ENCODE data around the gene PFAS. TPM values are rescaled to one million over a fixed set of nuclear protein-coding genes. Genes with fewer than 3 reads are reported as not detected.
A peak's percentile ranks its signal among the peaks of the same experiment; 100 is the strongest.

Gene PFAS, protein sequence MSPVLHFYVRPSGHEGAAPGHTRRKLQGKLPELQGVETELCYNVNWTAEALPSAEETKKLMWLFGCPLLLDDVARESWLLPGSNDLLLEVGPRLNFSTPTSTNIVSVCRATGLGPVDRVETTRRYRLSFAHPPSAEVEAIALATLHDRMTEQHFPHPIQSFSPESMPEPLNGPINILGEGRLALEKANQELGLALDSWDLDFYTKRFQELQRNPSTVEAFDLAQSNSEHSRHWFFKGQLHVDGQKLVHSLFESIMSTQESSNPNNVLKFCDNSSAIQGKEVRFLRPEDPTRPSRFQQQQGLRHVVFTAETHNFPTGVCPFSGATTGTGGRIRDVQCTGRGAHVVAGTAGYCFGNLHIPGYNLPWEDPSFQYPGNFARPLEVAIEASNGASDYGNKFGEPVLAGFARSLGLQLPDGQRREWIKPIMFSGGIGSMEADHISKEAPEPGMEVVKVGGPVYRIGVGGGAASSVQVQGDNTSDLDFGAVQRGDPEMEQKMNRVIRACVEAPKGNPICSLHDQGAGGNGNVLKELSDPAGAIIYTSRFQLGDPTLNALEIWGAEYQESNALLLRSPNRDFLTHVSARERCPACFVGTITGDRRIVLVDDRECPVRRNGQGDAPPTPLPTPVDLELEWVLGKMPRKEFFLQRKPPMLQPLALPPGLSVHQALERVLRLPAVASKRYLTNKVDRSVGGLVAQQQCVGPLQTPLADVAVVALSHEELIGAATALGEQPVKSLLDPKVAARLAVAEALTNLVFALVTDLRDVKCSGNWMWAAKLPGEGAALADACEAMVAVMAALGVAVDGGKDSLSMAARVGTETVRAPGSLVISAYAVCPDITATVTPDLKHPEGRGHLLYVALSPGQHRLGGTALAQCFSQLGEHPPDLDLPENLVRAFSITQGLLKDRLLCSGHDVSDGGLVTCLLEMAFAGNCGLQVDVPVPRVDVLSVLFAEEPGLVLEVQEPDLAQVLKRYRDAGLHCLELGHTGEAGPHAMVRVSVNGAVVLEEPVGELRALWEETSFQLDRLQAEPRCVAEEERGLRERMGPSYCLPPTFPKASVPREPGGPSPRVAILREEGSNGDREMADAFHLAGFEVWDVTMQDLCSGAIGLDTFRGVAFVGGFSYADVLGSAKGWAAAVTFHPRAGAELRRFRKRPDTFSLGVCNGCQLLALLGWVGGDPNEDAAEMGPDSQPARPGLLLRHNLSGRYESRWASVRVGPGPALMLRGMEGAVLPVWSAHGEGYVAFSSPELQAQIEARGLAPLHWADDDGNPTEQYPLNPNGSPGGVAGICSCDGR (N-terminal part only)
- 10 to 100 TPM; 14.0 to 70.3 (median 30.8) TPM for total RNA-seq
- 10 to 100 TPM; 12.6 to 22.8 (median 14.1) TPM for polyA plus RNA-seq
- long read RNA-seq, donor 1, full-length matches to known transcripts = 3 of 3 reads
- long read RNA-seq, donor 1, partial matches to known transcripts = 0 of 3 reads
- long read RNA-seq, donor 1, other reads (novel, unspliced or antisense) = 0 of 3 reads
- long read RNA-seq, donor 2 = 0 reads

GRCh38 chr17:8248751-8249607, at the start of gene PFAS:
TSS of gene PFAS (plus strand) at chr17:8249289. CDS start at chr17:8253938, 4,649 bp downstream.
- TF ChIP-seq CTCF (IDR thresholded peaks at IDR 0.05 in 8 of 11, conservative IDR thresholded peaks at IDR 0.05 in 3 of 11) (peak in 3 of 11 experiments; percentile 3 to 36 (median 12)), POLR2AphosphoS5 (IDR thresholded peaks at IDR 0.05) (peak; percentile 90 to 95 (median 92)), POLR2A (IDR thresholded peaks at IDR 0.05) (peak in 2 of 3 donors; percentile 20 to 51)
- peak within 1 kb of the TSS; percentile 99 to 100 (median 99) for H3K27ac ChIP-seq
- intact Hi-C loops (cut with DNase I; ENCODE audit: low total_unique reads) = no loop called here

GRCh38 chr17:8204761-8205555, 44.1 kb upstream of the PFAS start:
- 87 to 92% (median 89%) methylated on average over 19 of the region's 19 CpGs for WGBS, 5 donors
- Histone ChIP-seq H3K27ac (no peak overlapping the region), H3K4me1 (peaks cover 1 to 27% (median 8%) of the 10 kb centered on the region in 6 donors), H3K9me3 (no peaks in the 10 kb centered on the region), H3K36me3 (peaks cover 0 to 39% (median 0%) of the 10 kb centered on the region in 6 donors), H3K4me3 (no peak overlapping the region), H3K27me3 (replicated peaks in 1 of 7) (no peaks in the 10 kb centered on the region)
- DNase-seq = no peak
- no peak for TF ChIP-seq CTCF (IDR thresholded peaks at IDR 0.05 in 8 of 11, conservative IDR thresholded peaks at IDR 0.05 in 3 of 11)
- no peak for TF ChIP-seq POLR2AphosphoS5 (IDR thresholded peaks at IDR 0.05)
- TF ChIP-seq POLR2A (IDR thresholded peaks at IDR 0.05) = no peak
- intact Hi-C loops (cut with DNase I; ENCODE audit: low total_unique reads) = no loop called here

More at GRCh38 chr17:8248751-8249607, at the start of gene PFAS:
- DNase-seq = peak; percentile 100
- Histone ChIP-seq H3K36me3 (peaks cover 0 to 23% (median 11%) of the 10 kb centered on the region in 6 donors), H3K9me3 (no peaks in the 10 kb centered on the region), H3K4me1 (peaks cover 7 to 45% (median 38%) of the 10 kb centered on the region in 6 donors), H3K4me3 (peak within 1 kb of the TSS; percentile 62 to 90 (median 77)), H3K27me3 (replicated peaks in 1 of 7) (no peaks in the 10 kb centered on the region)
- WGBS, 5 donors = 0 to 1% (median 0%) methylated on average over 30 to 58 of the region's 58 CpGs

- Histone ChIP-seq H3K27ac (no peak overlapping the region), H3K36me3 (peaks cover 0 to 39% (median 0%) of the 10 kb centered on the region in 6 donors), H3K27me3 (replicated peaks in 1 of 7) (no peaks in the 10 kb centered on the region), H3K4me3 (no peak overlapping the region), H3K4me1 (peaks cover 6 to 32% (median 19%) of the 10 kb centered on the region in 6 donors), H3K9me3 (no peaks in the 10 kb centered on the region)
- no peak for TF ChIP-seq POLR2AphosphoS5 (IDR thresholded peaks at IDR 0.05)
- no peak for TF ChIP-seq CTCF (IDR thresholded peaks at IDR 0.05 in 8 of 11, conservative IDR thresholded peaks at IDR 0.05 in 3 of 11)
- no peak for TF ChIP-seq POLR2A (IDR thresholded peaks at IDR 0.05)
- WGBS, 5 donors = 94 to 96% (median 94%) methylated on average over 12 of the region's 12 CpGs
- intact Hi-C loops (cut with DNase I; ENCODE audit: low total_unique reads) = no loop called here
- no peak for DNase-seq
These were observed 42.6 kb upstream of the PFAS start for GRCh38 chr17:8206536-8206935.
